Astrocyte of the cerebellum (primary cell): Measurements from ENCODE around the gene PUSL1.

Experiments used
- DNase-seq: peaks from one replicate; pipeline ENCODE4 v3.0.0-alpha.2; 2011; ENCODE audit warnings: low read depth
- H3K4me3 ChIP-seq: 2 replicates; pipeline ENCODE4 v1.5.1; 2011; ENCODE audit warnings: mild to moderate bottlenecking, low read depth, low read length, moderate library complexity
- in situ Hi-C: cut with HindIII; loops from 2 replicates; pipeline ENCODE4 v1.10.0; 2017; ENCODE audit warnings: low sequenced_read_pairs
- TF ChIP-seq, protein P1 (sequence below): IDR thresholded peaks from 2 replicates; pipeline ENCODE4 v1.5.1; 2012; ENCODE audit warnings: low read length, low read depth, moderate library complexity, mild to moderate bottlenecking; ENCODE audit errors: missing control alignments

The PUSL1 gene

GRCh38 chr1:1342584-1343115 lies 34.3 kb downstream of the PUSL1 start:
- TF ChIP-seq, protein P1, sequence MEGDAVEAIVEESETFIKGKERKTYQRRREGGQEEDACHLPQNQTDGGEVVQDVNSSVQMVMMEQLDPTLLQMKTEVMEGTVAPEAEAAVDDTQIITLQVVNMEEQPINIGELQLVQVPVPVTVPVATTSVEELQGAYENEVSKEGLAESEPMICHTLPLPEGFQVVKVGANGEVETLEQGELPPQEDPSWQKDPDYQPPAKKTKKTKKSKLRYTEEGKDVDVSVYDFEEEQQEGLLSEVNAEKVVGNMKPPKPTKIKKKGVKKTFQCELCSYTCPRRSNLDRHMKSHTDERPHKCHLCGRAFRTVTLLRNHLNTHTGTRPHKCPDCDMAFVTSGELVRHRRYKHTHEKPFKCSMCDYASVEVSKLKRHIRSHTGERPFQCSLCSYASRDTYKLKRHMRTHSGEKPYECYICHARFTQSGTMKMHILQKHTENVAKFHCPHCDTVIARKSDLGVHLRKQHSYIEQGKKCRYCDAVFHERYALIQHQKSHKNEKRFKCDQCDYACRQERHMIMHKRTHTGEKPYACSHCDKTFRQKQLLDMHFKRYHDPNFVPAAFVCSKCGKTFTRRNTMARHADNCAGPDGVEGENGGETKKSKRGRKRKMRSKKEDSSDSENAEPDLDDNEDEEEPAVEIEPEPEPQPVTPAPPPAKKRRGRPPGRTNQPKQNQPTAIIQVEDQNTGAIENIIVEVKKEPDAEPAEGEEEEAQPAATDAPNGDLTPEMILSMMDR = no peak
- in situ Hi-C loops = no loop called here
- no peak for DNase-seq
- no peak overlapping the region for H3K4me3 ChIP-seq

- in situ Hi-C loops = no loop called here
- TF ChIP-seq, protein P1 = no peak
- H3K4me3 ChIP-seq = no peak overlapping the region
- DNase-seq = no peak
Observed at GRCh38 chr1:1343811-1344421, 35.5 kb downstream of the PUSL1 start.

DNA sequence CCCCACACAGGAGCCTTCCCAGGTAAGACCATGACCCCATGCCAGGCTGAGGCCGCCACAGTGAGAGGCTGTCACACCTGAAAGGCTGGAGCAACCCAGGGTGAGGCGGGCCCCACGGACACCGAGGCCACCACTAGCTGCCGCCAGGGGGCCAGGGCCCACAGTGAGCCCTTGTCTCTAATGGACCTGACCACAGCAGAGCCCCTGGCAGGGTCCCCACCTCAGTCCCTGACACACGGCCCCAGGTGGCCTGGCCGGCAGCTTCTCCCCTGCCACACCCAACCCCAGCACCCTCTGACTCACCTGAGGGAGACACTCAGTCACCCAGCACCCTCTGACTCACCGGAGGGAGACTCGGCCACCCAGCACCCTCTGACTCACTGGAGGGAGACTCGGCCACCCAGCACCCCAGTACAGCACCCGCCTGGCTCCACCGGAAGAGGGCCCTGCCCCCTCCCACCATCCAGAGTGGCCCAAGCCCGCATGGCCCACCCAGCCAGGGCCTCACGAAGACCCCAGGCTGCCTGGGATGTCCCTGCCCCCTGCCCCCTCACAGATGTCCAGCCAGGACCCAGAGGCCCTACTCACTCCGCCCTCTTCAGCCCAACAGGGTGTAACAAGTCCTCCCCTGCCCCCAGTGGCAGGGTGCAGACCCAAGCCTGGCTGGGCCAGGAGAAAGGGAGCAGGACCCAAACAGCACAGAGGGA lies 36.4 kb downstream of the PUSL1 start:
- TF ChIP-seq, protein P1 = peak; percentile 43
- no peak overlapping the region for H3K4me3 ChIP-seq
- in situ Hi-C loops = no loop called here
- DNase-seq = no peak

GRCh38 chr1:1345384-1345783 lies 37.0 kb downstream of the PUSL1 start:
- H3K4me3 ChIP-seq = no peak overlapping the region
- TF ChIP-seq, protein P1 = no peak
- DNase-seq = no peak
- in situ Hi-C loops = no loop called here

DNA sequence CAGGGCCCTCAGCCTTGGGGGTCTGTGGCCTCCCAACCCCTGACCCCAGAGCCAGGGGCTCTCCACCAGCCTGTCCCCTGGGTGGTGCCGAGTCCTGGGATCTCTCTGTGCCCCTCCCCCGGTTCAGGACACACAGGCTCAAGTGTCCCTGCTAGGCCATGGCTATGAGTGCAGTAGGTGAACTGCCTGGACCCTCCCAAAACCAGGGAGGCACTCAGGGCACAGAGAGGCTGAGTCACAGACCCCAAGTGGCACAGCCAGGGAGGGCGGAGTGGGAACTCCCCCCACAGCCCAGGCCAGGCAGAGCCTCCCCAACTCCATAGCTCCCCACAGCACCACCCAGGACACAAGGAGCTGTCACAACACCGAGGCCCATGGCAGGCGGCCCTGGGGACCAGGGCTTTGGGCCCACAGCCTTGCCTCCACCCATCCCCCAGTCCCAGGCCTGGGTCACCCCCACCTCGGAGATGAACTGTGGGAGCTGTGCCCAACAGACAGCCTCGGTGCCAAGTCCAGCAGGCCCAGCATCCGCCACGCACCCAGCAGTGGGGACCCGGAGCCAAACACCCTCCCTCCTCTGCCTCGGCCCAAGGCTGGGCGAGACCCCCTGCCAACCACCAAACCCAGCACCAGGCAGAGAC lies 37.6 kb downstream of the PUSL1 start:
- no peak for DNase-seq
- in situ Hi-C loops = no loop called here
- H3K4me3 ChIP-seq = no peak overlapping the region
- TF ChIP-seq, protein P1 = no peak

GRCh38 chr1:1346501-1346890 lies 38.1 kb downstream of the PUSL1 start:
- H3K4me3 ChIP-seq = no peak overlapping the region
- DNase-seq = no peak
- in situ Hi-C loops = no loop called here
- TF ChIP-seq, protein P1 = no peak
